Cardiac fibroblast (primary cell): ENCODE measurements around the gene BTBD17.

Experiments
- DNase-seq, 2 donors: peaks; one replicate each; pipeline versions ENCODE4 v3.0.0 to v3.0.0-alpha.2; 2010; ENCODE audit warnings: low read depth in 2 of 2
- H3K4me3 ChIP-seq, 2 donors: replicated peaks in 1 of 2; 1 replicate in 1 of 2; 2 replicates in 1 of 2; pipeline ENCODE4 v1.5.1; 2011; ENCODE audit warnings: low read depth in 2 of 2, low read length in 2 of 2, mild to moderate bottlenecking in 2 of 2, moderate library complexity in 1 of 2
- CTCF ChIP-seq: IDR thresholded peaks from one replicate; pipeline ENCODE4 v1.5.1; 2011; ENCODE audit warnings: low read depth, mild to moderate bottlenecking, low read length, inconsistent platforms

Gene BTBD17

GRCh38 chr17:74337834-74338500 is 23.7 kb downstream of the BTBD17 start:
- H3K4me3 ChIP-seq = no peak overlapping the region
- no peak for TF ChIP-seq CTCF
- DNase-seq = no peak

- no peak for TF ChIP-seq CTCF
- no peak overlapping the region for H3K4me3 ChIP-seq
- DNase-seq = no peak
Observed at GRCh38 chr17:74336307-74336706, 25.4 kb downstream of the BTBD17 start.

- H3K4me3 ChIP-seq = no peak overlapping the region
- no peak for TF ChIP-seq CTCF
- no peak for DNase-seq
Observed at GRCh38 chr17:74335529-74336062, 26.1 kb downstream of the BTBD17 start.

GRCh38 chr17:74334393-74335039 is 27.2 kb downstream of the BTBD17 start:
- no peak overlapping the region for H3K4me3 ChIP-seq
- TF ChIP-seq CTCF = no peak
- peak in 1 of 2 donors; percentile 9 for DNase-seq

- no peak for TF ChIP-seq CTCF
- DNase-seq = no peak
- H3K4me3 ChIP-seq = no peak overlapping the region
Observed at GRCh38 chr17:74332763-74333283, 28.8 kb downstream of the BTBD17 start.

GRCh38 chr17:74332017-74332650 is 29.5 kb downstream of the BTBD17 start:
- DNase-seq = no peak

More at GRCh38 chr17:74332017-74332650, 29.5 kb downstream of the BTBD17 start:
- no peak overlapping the region for H3K4me3 ChIP-seq
- TF ChIP-seq CTCF = no peak
